NB4 (cell line): ENCODE results near the gene NEUROD4.

Experiments
- CTCF ChIP-seq: IDR thresholded peaks from one replicate; pipeline ENCODE4 v1.5.1; 2012; ENCODE audit warnings: low read depth, low read length
- MAX ChIP-seq: IDR thresholded peaks from 2 replicates; pipeline ENCODE4 v1.6.1; 2011; ENCODE audit warnings: low read depth, low read length
- MYC ChIP-seq: IDR thresholded peaks from 2 replicates; pipeline ENCODE4 v1.6.1; 2011; ENCODE audit warnings: low read depth, low read length
- POLR2A ChIP-seq: IDR thresholded peaks from 2 replicates; pipeline ENCODE4 v1.6.1; 2011; ENCODE audit warnings: mild to moderate bottlenecking; ENCODE audit not compliant: insufficient read length; ENCODE audit errors: extremely low read depth

- TF ChIP-seq CTCF = no peak
- no peak for TF ChIP-seq POLR2A
- TF ChIP-seq MYC = no peak
- TF ChIP-seq MAX = no peak
Observed at GRCh38 chr12:55058776-55059175, 39.0 kb downstream of the NEUROD4 start.
